Trophoblast cell (in vitro differentiated cells and primary cell): ENCODE results near the gene EMC7.

ENCODE experiments used
- DNase-seq, 2 donors: peaks; one replicate each; pipeline ENCODE4 v3.0.0-alpha.2; 2016
- H2AFZ ChIP-seq: 2 replicates; pipeline ENCODE4 v1.6.1; 2013; ENCODE audit warnings: low read length, moderate library complexity, mild to moderate bottlenecking; ENCODE audit not compliant: insufficient read depth, poor library complexity
- H2AK5ac ChIP-seq: 2 replicates; pipeline ENCODE4 v1.6.1; 2013; ENCODE audit warnings: mild to moderate bottlenecking, low read length
- H2BK120ac ChIP-seq: 2 replicates; pipeline ENCODE4 v1.6.1; 2013; ENCODE audit warnings: low read length, mild to moderate bottlenecking, moderate library complexity; ENCODE audit not compliant: insufficient read depth, poor library complexity
- H2BK12ac ChIP-seq: 2 replicates; pipeline ENCODE4 v1.6.1; 2013; ENCODE audit warnings: mild to moderate bottlenecking, low read length, moderate library complexity
- H2BK5ac ChIP-seq: 2 replicates; pipeline ENCODE4 v1.6.1; 2013; ENCODE audit warnings: low read length, low read depth, moderate library complexity, mild to moderate bottlenecking; ENCODE audit not compliant: poor library complexity
- H3K14ac ChIP-seq: 2 replicates; pipeline ENCODE4 v1.6.1; 2013; ENCODE audit warnings: mild to moderate bottlenecking, low read length
- H3K18ac ChIP-seq: 2 replicates; pipeline ENCODE4 v1.6.1; 2013; ENCODE audit warnings: mild to moderate bottlenecking, low read length
- H3K23ac ChIP-seq: 2 replicates; pipeline ENCODE4 v1.6.1; 2013; ENCODE audit warnings: low read length
- H3K27ac ChIP-seq: 2 replicates; pipeline ENCODE4 v1.5.1; 2013; ENCODE audit warnings: low read depth, mild to moderate bottlenecking, inconsistent platforms, low read length, moderate library complexity
- H3K27me3 ChIP-seq: 2 replicates; pipeline ENCODE4 v1.6.1; 2013; ENCODE audit warnings: inconsistent platforms, mild to moderate bottlenecking, low read length, moderate library complexity; ENCODE audit not compliant: insufficient read depth
- H3K36me3 ChIP-seq, 2 experiments: 1 replicate in 1 of 2; 2 replicates in 1 of 2; pipeline ENCODE4 v1.6.1; 2013; ENCODE audit warnings: low read length in 2 of 2, mild to moderate bottlenecking in 2 of 2, moderate library complexity in 1 of 2; ENCODE audit not compliant: insufficient read depth in 2 of 2, control insufficient read depth in 1 of 2
- H3K4ac ChIP-seq: 2 replicates; pipeline ENCODE4 v1.6.1; 2013; ENCODE audit warnings: low read depth, mild to moderate bottlenecking, low read length, moderate library complexity
- H3K4me1 ChIP-seq, 2 experiments: 1 replicate in 1 of 2; 2 replicates in 1 of 2; pipeline ENCODE4 v1.6.1; 2013; ENCODE audit warnings: low read length in 2 of 2, mild to moderate bottlenecking in 2 of 2, moderate library complexity in 1 of 2; ENCODE audit not compliant: insufficient read depth in 2 of 2, control insufficient read depth in 1 of 2
- H3K4me2 ChIP-seq: 2 replicates; pipeline ENCODE4 v1.6.1; 2013; ENCODE audit warnings: inconsistent platforms, mild to moderate bottlenecking, low read length, moderate library complexity
- H3K4me3 ChIP-seq: 2 replicates; pipeline ENCODE4 v1.5.1; 2013; ENCODE audit warnings: mild to moderate bottlenecking, low read depth, low read length, inconsistent platforms
- H3K79me1 ChIP-seq: one replicate; pipeline ENCODE4 v1.6.1; 2013; ENCODE audit warnings: low read length
- H3K79me2 ChIP-seq: 2 replicates; pipeline ENCODE4 v1.6.1; 2013; ENCODE audit warnings: low read length, mild to moderate bottlenecking; ENCODE audit not compliant: control insufficient read depth, insufficient read depth, poor library complexity
- H3K9ac ChIP-seq: 2 replicates; pipeline ENCODE4 v1.6.1; 2013; ENCODE audit warnings: mild to moderate bottlenecking, low read length
- H3K9me3 ChIP-seq: 2 replicates; pipeline ENCODE4 v1.6.1; 2013; ENCODE audit warnings: low read depth, mild to moderate bottlenecking, control low read depth, inconsistent platforms, low read length; ENCODE audit not compliant: insufficient read depth
- H4K12ac ChIP-seq: 2 replicates; pipeline ENCODE4 v1.6.1; 2013; ENCODE audit warnings: low read depth, mild to moderate bottlenecking, low read length, moderate library complexity
- H4K8ac ChIP-seq: 2 replicates; pipeline ENCODE4 v1.6.1; 2013; ENCODE audit warnings: low read depth, mild to moderate bottlenecking, low read length, moderate library complexity
- H4K91ac ChIP-seq: one replicate; pipeline ENCODE4 v1.6.1; 2013; ENCODE audit warnings: low read depth, mild to moderate bottlenecking, low read length, moderate library complexity
- WGBS: extraction: QIAGEN DNeasy Blood & Tissue Kit; methylation state at CpG from one replicate; pipeline ENCODE4 v1.1.7; 2013; ENCODE audit warnings: missing lambda C conversion rate; ENCODE audit not compliant: insufficient read length, insufficient coverage; ENCODE audit errors: extremely low coverage; 5-methylcytosine and 5-hydroxymethylcytosine counted together

The EMC7 gene

DNA sequence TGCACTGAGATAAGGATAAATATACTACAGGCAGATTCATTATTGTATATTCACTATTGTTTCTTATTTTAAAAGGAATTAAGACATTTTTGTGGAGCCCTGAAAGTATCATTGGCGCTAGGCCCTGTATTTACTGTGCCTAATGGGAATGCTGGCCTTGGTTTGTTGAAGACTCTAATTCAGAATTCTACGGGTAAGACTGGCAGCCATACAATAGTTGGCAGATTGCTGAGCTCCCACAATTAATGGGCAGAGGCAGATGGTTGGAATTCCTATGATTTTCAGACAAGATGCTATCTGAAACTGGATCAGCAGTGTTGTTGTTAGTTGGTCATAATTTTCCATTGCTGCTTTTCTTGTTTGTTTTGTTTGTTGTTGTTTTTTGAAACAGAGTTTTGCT, 15.0 kb upstream of the EMC7 start:
- Histone ChIP-seq H4K12ac (no peak overlapping the region), H3K4me1 (peaks cover 0 to 2% of the 10 kb centered on the region in 2 experiments), H3K4ac (no peak overlapping the region), H2AK5ac (no peak overlapping the region), H3K23ac (no peak overlapping the region), H3K9ac (no peak overlapping the region), H3K14ac (no peak overlapping the region), H3K4me3 (no peak overlapping the region), H4K8ac (no peak overlapping the region), H3K18ac (no peak overlapping the region), H2BK12ac (no peak overlapping the region), H3K27me3 (no peaks in the 10 kb centered on the region), H4K91ac (peak overlapping the region; percentile 48), H3K36me3 (no peaks in the 10 kb centered on the region), H2AFZ (no peak overlapping the region), H3K27ac (peak overlapping the region; percentile 56), H3K79me1 (peaks cover 6% of the 10 kb centered on the region), H2BK5ac (no peak overlapping the region), H3K79me2 (no peaks in the 10 kb centered on the region), H3K4me2 (no peak overlapping the region), H2BK120ac (no peak overlapping the region), H3K9me3 (no peaks in the 10 kb centered on the region)
- peak; percentile 56 to 88 for DNase-seq
- WGBS = no CpG with 5 or more reads among the region's 2 CpGs

- no peaks in the 10 kb centered on the region for H3K9me3 ChIP-seq
- no peak overlapping the region for H2BK5ac ChIP-seq
- H3K4ac ChIP-seq = no peak overlapping the region
- H4K12ac ChIP-seq = no peak overlapping the region
- no peak overlapping the region for H3K14ac ChIP-seq
- no peak overlapping the region for H3K18ac ChIP-seq
- H2AFZ ChIP-seq = no peak overlapping the region
- no peaks in the 10 kb centered on the region for H3K27me3 ChIP-seq
- peaks cover 0 to 2% of the 10 kb centered on the region in 2 experiments for H3K4me1 ChIP-seq
- no peak overlapping the region for H2BK120ac ChIP-seq
- DNase-seq = peak in 1 of 2 donors; percentile 56
- peak overlapping the region; percentile 5 for H4K91ac ChIP-seq
- H3K36me3 ChIP-seq = no peaks in the 10 kb centered on the region
- no peak overlapping the region for H3K4me3 ChIP-seq
- H3K4me2 ChIP-seq = no peak overlapping the region
- H3K23ac ChIP-seq = no peak overlapping the region
- H3K79me2 ChIP-seq = no peaks in the 10 kb centered on the region
- WGBS = no CpG with 5 or more reads among the region's 3 CpGs
- no peak overlapping the region for H3K27ac ChIP-seq
- H2BK12ac ChIP-seq = no peak overlapping the region
- H2AK5ac ChIP-seq = no peak overlapping the region
- H3K79me1 ChIP-seq = peaks cover 5% of the 10 kb centered on the region
- no peak overlapping the region for H3K9ac ChIP-seq
- no peak overlapping the region for H4K8ac ChIP-seq
Observed at GRCh38 chr15:34114739-34115138, 13.1 kb upstream of the EMC7 start.

GRCh38 chr15:34114215-34114614, 12.6 kb upstream of the EMC7 start:
- no peak for DNase-seq

DNA sequence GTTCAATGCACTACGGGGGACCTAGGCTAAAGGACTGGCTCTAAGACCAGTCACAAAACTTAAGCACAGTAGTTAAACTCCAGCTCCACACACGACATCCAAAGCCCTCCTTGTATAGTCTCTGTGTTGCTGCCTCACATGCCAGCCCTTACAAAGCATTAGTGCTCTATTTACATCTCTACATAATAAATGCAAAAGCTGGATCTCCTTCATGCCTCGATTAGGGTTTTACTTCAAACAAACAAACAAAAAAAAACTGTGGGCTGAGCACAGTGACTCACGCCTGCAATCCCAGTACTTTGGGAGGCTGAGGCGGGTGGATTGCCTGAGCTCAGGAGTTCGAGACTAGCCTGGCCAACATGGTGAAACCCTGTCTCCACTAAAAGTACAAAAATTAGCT, 9.8 kb upstream of the EMC7 start:
- Histone ChIP-seq H3K14ac (no peak overlapping the region), H3K27ac (no peak overlapping the region)
- no CpG with 5 or more reads among the region's 6 CpGs for WGBS

More at GRCh38 chr15:34114215-34114614, 12.6 kb upstream of the EMC7 start:
- H3K18ac ChIP-seq = no peak overlapping the region
- no peaks in the 10 kb centered on the region for H3K27me3 ChIP-seq
- H2AFZ ChIP-seq = no peak overlapping the region
- H4K8ac ChIP-seq = no peak overlapping the region
- H3K79me1 ChIP-seq = peaks cover 5% of the 10 kb centered on the region
- no peak overlapping the region for H2BK12ac ChIP-seq
- no peak overlapping the region for H4K91ac ChIP-seq
- no peak overlapping the region for H3K14ac ChIP-seq
- H2AK5ac ChIP-seq = no peak overlapping the region
- no peak overlapping the region for H2BK5ac ChIP-seq
- no peak overlapping the region for H4K12ac ChIP-seq
- WGBS = no CpG with 5 or more reads among the region's 2 CpGs
- no peak overlapping the region for H3K23ac ChIP-seq
- no peak overlapping the region for H3K4me3 ChIP-seq
- H3K9ac ChIP-seq = no peak overlapping the region
- H3K9me3 ChIP-seq = no peaks in the 10 kb centered on the region
- no peak overlapping the region for H3K27ac ChIP-seq
- peaks cover 0 to 2% of the 10 kb centered on the region in 2 experiments for H3K4me1 ChIP-seq
- no peak overlapping the region for H2BK120ac ChIP-seq
- no peak overlapping the region for H3K4me2 ChIP-seq
- no peaks in the 10 kb centered on the region for H3K79me2 ChIP-seq
- H3K4ac ChIP-seq = no peak overlapping the region
- H3K36me3 ChIP-seq = no peaks in the 10 kb centered on the region

More for the DNA sequence above, 9.8 kb upstream of the EMC7 start:
- H2AK5ac ChIP-seq = no peak overlapping the region
- no peak overlapping the region for H3K18ac ChIP-seq
- H3K23ac ChIP-seq = no peak overlapping the region
- H4K8ac ChIP-seq = no peak overlapping the region
- H3K9ac ChIP-seq = no peak overlapping the region
- no peak overlapping the region for H3K4ac ChIP-seq
- no peaks in the 10 kb centered on the region for H3K9me3 ChIP-seq
- H3K79me1 ChIP-seq = no peaks in the 10 kb centered on the region
- no peak overlapping the region for H4K12ac ChIP-seq
- no peak overlapping the region for H2BK12ac ChIP-seq
- no peak overlapping the region for H3K4me3 ChIP-seq
- no peak overlapping the region for H3K4me2 ChIP-seq
- H2BK5ac ChIP-seq = no peak overlapping the region
- no peak overlapping the region for H4K91ac ChIP-seq
- no peak overlapping the region for H2BK120ac ChIP-seq
- H3K79me2 ChIP-seq = no peaks in the 10 kb centered on the region
- H3K4me1 ChIP-seq = peaks cover 0 to 2% of the 10 kb centered on the region in 2 experiments
- H3K36me3 ChIP-seq = no peaks in the 10 kb centered on the region
- DNase-seq = no peak
- no peaks in the 10 kb centered on the region for H3K27me3 ChIP-seq
- no peak overlapping the region for H2AFZ ChIP-seq
